Astrocyte of the hippocampus (primary cell): ENCODE measurements around the gene AP5M1.
"Not testable (repeated sequence)": the region's sequence is repeated elsewhere in the genome, so short reads cannot be mapped to it uniquely, and the experiment has no call there.

Experiments
- DNase-seq: peaks from one replicate; pipeline ENCODE4 v3.0.0; 2011; ENCODE audit warnings: low read depth, low spot score

Gene AP5M1

DNA sequence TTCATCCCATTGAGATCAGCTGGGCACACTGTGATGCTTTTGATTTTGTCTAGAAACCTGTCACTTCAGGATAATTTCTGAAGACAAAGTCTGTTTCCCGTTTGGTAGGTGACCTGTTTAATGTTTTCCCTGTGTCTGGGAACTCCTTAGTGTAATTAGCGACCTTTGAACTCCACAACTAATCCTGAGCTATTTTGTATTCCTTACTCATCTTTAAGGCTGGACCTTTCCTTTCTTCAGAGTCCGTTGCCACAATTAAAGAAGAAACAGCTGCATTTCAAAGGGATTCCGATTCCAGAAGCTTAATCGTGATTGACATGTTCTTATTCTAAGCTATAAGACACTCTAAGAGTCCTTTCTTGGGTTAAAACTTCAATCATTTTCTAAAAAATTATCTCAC lies 22.0 kb downstream of the AP5M1 start:
- no peak for DNase-seq

DNA sequence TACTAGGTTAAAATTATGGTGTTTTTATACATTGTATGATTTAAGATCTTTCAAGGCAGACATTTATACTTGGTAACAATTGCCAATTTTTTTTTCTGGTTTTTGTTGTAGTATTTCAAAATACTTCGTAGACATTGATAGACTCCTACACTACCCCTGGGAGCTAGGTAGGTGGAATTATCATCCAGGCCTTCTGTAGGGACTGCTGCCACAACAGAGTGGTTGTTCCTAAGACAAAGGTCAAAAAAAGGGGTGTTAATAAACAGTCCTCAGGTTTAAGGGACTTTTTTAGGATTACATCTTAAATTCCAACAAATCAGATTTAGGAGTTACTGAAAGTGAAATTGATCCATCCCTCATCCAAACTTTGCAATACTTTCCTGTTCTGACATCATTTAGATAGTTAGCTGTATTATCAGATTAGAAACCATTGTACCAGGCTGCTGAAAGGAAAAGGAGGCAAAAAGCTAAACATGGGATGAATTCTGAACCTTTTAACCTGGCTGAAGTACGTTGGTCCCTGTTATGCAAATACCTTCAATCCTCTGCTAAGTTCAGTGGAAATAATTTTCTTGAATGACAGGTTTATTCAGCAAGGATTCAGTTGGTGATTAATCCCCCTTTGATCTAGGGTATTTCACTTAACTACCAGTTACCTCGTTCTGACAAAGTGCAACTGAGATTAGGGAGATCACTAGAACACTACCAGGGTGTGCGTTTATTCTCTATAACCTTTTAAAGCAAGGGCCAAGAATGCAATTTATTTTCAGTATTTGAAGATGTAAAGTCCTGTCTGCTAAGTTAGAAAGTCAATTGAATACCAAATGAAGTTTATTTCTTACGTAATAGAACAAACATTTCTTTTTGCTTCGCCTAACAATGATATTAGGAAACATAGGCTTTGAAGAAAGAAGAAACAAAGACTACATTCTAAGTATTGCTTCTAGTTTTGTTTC lies 23.2 kb downstream of the AP5M1 start:
- peak; percentile 4 for DNase-seq

DNA sequence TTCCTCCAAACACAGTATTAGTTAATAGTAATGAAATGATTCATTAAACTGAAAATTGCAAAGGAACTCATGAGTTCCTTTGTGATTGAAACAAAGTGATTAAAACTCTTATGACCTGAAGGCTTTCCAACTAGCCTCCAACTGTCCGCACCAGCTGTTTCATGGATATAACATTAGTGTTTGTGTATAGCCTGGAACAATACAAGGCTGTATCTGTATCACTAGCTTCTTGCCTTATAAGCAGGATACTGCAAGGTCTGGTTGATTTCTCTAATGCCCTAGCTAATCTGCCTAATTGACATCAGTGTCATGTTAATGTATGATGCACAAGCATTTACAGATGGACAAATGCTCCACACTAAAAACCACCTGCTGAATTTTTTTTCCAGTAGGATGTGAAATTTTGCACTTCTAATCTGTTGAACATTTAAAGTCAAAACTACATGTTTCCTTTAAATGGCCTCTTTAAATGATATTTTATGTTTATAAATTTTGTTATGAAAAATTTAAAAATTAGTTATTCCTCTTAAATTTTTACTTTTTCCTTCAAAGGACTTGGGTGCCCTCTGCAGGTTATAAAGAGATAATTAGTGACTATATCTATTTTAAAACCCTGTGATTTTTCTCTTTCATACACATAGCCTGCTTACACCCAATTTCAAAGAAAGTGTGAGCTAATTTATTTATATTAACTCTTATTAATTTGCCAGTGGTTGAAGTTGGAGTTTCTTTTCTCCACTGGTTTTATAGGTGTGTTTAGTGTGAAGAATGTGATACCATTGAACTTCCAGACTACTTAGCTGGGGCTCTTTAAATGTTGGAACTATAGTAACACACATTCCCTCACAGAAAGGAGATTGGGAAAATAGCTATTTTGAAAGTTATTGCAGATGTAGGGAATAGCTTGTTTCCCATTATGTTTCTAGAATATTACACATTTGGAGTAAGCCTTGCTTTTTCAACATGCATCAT lies 25.4 kb downstream of the AP5M1 start:
- peak; percentile 12 for DNase-seq

DNA sequence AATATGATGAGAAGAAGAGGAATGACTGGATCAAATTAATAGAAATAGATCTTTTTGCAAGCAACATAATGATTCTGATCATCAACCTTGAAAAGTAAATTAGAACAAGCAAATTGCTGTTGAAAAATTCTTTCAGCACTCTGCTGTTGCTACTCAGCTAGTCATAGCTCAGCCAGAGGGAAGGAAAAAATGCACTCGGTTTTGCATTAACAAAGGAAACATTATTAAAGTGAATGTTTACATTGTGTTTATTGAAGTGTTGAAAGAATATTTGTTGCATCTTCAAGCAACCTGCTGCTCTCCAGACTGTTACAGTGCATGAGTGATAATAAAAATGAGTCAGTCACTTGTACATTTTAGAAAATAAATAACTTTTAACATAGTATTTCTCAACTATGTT lies 26.5 kb downstream of the AP5M1 start:
- DNase-seq, result no peak

DNA sequence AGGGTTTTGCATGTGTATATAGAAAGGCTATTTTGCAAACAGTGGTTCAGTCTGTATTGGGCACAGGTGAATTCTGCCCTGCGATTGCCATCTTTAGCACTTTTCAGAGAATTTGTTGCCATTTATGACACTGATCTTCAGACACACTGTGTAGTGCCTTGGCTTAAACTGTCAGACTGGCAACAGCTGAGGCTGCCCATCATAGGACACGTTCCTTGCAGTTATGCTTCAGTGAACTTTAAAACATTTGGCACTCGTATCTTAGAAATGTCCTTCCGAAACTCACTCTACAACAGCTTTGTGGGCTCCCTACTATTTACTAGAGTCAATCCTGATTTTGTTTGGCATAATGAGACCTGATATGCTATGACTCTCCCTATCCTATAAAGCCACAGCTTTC lies 29.1 kb downstream of the AP5M1 start:
- no peak for DNase-seq

DNA sequence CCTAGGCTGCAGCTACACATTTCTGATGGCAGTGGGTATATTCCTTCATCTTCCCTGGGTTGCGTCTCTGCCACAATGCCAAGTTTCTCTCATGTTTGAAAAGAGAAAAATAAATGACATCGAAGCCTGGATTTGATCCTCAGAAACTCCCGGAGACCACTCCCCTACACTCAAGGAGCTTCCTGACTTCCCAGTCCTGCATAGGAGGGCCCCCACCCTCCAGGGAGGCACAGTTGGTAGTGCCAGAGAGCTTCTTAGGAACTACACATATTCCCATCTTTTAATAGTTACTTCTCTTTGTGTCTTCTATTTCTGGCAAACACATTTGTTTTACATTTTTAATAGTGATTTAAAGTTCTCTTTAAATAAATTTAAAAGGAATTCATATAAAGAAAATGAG lies 30.7 kb downstream of the AP5M1 start:
- DNase-seq, result no peak

DNA sequence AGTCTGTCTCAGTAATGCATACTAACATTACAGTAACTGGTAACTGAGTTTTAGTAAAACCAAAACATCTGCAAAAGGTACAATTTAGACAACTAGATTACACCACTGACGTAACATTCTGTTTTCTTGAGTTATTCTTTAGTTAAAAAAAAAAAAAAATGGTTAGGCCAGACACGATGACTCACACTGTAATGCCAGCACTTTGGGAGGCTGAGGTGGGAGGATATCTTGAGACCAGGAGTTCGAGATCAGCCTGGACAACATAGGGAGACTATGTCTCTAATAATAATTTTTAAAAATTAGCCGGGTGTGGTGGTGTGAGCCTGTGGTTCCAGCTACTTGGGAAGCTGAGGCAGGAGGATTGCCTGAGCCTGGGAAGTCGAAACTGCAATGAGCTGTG lies 34.1 kb downstream of the AP5M1 start:
- no peak for DNase-seq

DNA sequence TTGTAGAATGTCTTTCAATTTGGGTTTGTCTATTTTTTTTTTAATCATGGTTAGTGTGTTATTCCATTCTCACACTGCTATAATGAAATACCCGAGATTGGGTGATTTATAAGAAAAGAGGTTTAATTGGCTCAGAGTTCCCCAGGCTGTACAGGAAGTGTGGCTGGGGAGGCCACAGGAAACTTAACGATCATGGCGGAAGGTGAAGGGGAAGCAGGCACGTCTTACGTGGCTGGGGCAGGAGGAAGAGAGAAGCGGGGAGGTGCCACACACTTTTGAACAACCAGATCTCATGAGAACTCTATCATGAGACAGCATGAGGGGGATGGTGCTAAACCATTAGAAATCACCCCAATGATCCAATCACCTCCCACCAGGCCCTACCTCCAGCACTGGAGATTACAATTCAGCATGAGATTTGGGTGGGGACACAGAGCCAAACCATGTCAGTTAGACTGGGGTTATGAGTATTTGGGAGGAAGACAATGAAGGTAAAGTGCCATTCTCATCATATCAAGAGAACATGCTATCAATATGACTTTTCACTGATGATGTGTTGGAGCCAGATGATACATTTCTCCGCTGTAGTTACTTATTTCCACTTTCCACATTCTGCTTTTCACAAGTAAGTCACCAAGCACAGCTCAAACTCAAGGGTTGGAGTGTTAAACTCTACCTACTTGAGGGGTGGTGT lies 45.8 kb downstream of the AP5M1 start:
- DNase-seq, result no peak

DNA sequence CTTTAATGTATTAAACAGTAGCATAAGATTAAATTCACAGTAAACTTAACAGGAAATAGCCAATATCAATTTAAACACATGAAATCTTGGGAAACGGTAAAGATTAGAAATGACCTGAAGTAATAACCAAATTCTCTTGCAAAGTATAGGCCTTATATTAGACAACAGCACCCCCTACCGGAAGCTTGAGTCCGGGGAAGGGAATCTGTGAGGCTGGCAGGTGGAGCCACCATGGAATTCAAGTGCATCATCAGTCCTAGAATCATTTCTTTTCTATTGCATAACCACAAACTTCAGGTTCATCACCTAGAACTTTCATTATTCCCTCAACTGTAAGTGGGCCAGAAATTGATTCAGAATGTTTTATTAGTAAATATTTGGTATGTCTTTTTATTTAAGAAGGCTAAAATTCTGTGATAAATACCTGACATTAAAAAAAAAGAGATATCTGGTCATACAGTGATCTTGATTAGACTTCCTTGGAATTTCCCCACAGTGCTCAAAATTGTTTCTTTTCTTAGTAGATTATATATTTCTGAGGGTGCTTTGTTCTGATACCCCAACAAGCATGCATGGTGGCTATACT lies 48.6 kb downstream of the AP5M1 start:
- DNase-seq, result peak; percentile 87

DNA sequence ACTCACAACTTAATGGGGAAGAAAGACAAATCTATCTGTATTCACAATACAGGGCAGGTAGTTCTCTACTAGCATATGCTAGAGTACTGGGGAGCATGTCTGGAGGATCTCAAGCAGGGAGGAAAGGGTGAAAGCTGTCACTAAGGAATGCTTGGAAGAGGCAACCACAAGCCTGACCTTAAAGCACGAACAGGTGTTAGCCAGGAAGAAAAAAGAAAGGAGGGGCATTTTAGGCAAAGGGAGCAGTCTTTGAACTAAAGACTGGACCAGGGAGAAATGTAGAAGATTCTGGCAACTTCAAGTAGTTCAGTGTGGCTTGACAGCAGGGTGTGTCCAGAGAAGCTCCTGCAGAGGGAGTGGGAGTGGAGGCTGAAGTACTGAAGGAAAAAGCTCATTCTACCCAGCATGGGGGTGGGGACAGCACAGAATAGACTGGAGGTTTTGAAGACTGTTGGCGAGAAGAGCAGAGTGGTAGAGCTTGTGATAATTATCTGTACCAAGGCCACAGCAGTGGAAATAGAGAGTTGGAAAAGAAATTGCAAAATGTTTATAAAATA lies 50.9 kb downstream of the AP5M1 start:
- no peak for DNase-seq

DNA sequence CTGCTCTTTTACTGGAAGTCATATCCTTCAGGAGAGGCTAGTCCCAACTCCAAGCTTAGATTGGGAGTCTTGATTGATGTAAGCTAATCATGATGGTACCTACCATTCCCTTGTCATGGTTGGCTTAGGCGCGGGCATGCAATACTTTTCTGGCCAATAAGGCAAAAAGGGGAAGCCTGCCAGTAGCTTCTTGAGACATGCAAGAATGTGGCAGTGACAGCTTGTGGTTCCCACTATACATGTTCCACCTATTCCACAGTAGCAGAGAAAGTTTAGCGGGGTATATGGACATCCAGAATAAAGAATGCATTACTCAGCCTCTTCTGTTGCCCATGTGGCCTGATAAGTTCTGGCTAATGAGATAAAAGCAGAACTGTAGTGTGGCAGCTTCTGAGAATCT lies 55.0 kb downstream of the AP5M1 start:
- DNase-seq, result no peak

DNA sequence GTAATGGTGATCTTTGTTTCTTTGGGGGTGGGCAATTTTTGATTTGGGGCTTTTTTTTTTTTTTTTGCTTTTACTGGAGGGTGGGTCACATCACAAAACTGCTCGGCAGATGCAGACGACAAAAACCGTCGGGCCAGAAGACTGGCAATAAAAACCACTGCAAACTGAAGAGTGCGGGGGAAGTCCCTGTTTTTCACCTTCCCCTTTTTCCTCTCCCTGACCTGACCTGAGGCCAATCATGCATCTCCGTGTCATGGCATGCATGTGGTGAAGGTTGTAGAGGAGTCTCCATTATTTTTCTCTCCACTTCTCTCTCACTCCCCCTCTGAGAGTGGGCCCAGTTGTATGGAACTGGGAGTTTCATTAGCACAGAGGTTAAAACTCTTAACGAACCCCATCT lies 57.5 kb downstream of the AP5M1 start:
- DNase-seq, result no peak

DNA sequence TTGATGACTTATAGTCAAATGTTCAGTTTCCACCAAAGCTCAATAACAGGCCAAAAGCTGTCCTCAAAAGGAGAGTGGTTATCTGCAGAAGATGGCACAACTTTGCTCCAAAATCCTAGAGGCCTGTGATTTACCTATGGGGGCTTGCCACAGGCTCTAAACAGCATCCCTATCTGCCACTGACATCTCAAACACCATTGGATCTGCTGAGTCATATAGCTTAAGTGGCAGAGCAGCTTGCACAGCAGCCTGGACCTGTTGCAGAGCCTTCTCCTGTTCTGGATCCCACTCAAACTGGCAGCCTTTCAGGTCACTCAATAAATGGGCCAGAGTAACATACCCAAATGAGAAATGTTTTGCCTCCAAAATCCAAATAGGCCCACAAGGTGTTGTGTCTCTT lies 61.1 kb downstream of the AP5M1 start:
- DNase-seq, result no peak

DNA sequence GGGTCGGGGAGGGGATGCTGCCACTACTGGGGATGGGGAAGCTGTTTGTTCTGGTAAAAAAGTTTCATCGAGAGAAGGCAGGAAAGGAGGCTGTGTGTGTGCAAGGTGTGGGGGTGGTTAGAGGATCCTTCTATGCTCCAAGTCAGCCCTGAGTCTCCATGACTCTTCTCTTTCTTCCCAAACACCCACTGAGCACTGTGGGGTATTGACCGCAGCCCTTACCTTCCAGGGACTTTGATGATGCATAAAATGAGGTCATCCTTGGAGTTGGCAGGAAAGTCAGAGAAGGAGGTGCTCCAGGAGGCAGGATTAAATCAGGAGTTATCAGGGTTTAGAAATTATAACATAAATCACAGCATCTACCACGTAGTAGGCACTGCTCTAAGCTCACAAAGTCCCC lies 63.7 kb downstream of the AP5M1 start:
- DNase-seq, result peak; percentile 5

DNA sequence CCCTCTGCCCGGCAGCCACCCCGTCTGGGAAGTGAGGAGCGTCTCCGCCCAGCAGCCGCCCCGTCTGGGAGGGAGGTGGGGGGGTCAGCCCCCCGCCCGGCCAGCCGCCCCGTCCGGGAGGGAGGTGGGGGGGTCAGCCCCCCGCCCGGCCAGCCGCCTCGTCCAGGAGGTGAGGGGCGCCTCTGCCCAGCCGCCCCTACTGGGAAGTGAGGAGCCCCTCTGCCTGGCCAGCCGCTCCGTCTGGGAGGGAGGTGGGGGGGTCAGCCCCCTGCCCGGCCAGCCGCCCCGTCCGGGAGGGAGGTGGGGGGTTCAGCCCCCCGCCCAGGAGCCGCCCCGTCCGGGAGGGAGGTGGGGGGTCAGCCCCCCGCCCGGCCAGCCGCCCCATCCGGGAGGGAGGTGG lies 65.0 kb downstream of the AP5M1 start:
- not testable (repeated sequence) for DNase-seq

DNA sequence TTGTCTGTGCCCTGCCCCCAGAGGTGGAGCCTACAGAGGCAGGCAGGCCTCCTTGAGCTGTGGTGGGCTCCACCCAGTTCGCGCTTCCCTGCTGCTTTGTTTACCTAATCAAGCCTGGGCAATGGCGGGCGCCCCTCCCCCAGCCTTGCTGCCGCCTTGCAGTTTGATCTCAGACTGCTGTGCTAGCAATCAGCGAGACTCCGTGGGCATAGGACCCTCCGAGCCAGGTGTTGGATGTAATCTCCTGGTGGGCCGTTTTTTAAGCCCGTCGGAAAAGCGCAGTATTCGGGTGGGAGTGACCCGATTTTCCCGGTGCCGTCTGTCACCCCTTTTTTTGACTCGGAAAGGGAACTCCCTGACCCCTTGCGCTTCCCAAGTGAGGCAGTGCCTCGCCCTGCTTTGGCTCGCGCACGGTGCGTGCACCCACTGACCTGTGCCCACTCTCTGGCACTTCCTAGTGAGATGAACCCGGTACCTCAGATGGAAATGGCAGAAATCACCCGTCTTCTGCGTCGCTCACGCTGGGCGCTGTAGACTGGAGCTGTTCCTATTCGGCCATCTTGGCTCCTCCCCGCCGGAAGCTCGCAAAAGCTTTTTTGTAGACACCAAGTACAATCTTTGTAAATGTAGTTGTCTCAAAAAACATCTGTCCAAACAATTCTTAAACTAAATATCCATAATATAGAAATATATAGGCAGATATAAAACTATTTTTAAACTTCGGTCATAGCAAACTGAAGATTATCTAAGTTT lies 75.0 kb downstream of the AP5M1 start:
- not testable (repeated sequence) for DNase-seq

DNA sequence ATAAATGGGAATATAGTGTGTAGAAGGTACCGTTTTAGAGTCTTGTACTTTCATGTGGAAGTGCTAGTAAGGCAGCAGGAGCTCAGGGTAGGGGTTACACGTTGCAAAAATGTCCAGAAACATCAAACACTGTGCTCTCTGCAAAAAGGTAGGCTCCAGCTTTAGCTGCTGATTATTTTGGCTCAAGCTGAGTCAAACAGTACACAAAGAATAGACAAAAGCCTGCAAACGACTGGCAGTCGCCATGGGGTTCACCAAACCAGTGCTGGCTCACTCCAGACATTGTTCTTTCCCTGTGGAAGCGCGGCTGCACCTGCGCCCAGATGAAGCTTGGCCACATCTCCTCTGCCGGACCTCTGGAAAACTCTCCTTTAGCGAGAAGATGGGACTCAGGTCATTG lies 76.3 kb downstream of the AP5M1 start:
- DNase-seq, result no peak

DNA sequence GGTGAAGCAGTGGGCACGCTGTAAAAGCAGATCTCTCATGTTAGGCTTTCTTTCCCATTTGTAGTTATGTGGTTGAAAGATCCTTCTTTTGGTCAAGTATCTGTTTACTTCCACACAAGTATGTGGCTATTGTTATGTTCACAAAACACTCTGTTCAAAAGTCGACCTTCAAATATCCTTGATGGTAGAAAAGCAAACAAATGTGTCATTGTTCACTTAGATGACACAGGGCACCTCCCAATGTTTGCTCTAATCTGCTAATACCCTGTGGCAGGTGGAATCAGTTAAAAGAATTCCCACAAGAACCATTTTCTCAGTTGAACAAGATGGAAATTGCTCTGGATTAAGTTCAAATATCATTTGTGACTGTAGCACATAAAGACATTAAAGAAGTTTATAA lies 78.0 kb downstream of the AP5M1 start:
- no peak for DNase-seq
